K562 (cell line): ENCODE data around the gene FZD4. TPM values are rescaled to one million over a fixed set of nuclear protein-coding genes. Genes with fewer than 3 reads are reported as not detected.

ENCODE experiments used
- ARNT ChIP-seq, 2 experiments: fragments of 450-650 bp; IDR thresholded peaks; 2 replicates each; pipeline ENCODE4 v1.6.1; 2016; ENCODE audit warnings: mild to moderate bottlenecking in 1 of 2
- DNMT1 ChIP-seq: fragments of 450-650 bp; IDR thresholded peaks from 2 replicates; pipeline ENCODE4 v1.6.1; 2016; ENCODE audit warnings: antibody characterized with exemption, mild to moderate bottlenecking
- ETV6 ChIP-seq, 3 experiments: fragments of 150-350 bp in 1 of 3; sonication (generic) in 1 of 3; formaldehyde crosslinking in 1 of 3; IDR thresholded peaks; 2 replicates each; pipeline versions ENCODE4 v1.6.1 to v1.8.0; 2014 to 2022; ENCODE audit warnings: borderline replicate concordance in 2 of 3, low read depth in 2 of 3, antibody characterized with exemption in 1 of 3, low read length in 1 of 3, mild to moderate bottlenecking in 1 of 3, missing genetic modification reagents in 1 of 3
- SMC3 ChIP-seq: conservative IDR thresholded peaks from 2 replicates; pipeline ENCODE4 v1.6.1; 2011; ENCODE audit warnings: low read depth, low read length, improper control_type of control experiment; ENCODE audit not compliant: insufficient read depth
- polyA plus RNA-seq, 8 experiments: library from polyadenylated mRNA; depleted of rRNA in 4 of 8; stranded (reverse) in 5 of 8; unstranded in 3 of 8; fragments of >200 nt; fragmentation: Nextera tagmentation in 2 of 8; fragmentation: Illumina TruSeq in 1 of 8; extraction: Ambion mirVana in 2 of 8; extraction: Trizol in 1 of 8; gene quantifications; 2 replicates each; pipeline versions ENCODE4 v1.2.1 to v1.2.3, GENCODE V29; 2011 to 2014; ENCODE audit warnings: inconsistent platforms in 1 of 8, missing spikeins in 1 of 8
- total RNA-seq, 7 experiments: library from RNA; depleted of rRNA in 6 of 7; stranded (reverse); fragments of >200 nt in 6 of 7; fragmentation: Illumina TruSeq in 2 of 7; extraction: Trizol in 2 of 7; gene quantifications; 2 replicates each; pipeline versions ENCODE4 v1.2.1 to v1.2.3, GENCODE V29; 2011 to 2021; ENCODE audit warnings: low replicate concordance in 1 of 7
- TF ChIP-seq, protein P1 (sequence below): fragments of 450-650 bp; conservative IDR thresholded peaks from 2 replicates; pipeline ENCODE4 v1.6.1; 2016; ENCODE audit warnings: missing genetic modification characterization, low read depth, mild to moderate bottlenecking, missing compliant biosample characterization, moderate library complexity
- TF ChIP-seq, protein P2 (sequence below), 2 experiments: IDR thresholded peaks in 1 of 2; conservative IDR thresholded peaks in 1 of 2; 2 replicates each; pipeline ENCODE4 v1.6.1; 2016; ENCODE audit warnings: low read depth in 2 of 2, mild to moderate bottlenecking in 1 of 2, missing compliant biosample characterization in 1 of 2, missing genetic modification characterization in 1 of 2, moderate library complexity in 1 of 2
- TF ChIP-seq, protein P3 (sequence below): fragments of 450-650 bp; formaldehyde crosslinking; IDR thresholded peaks from 2 replicates; pipeline ENCODE4 v1.4.0; 2020; ENCODE audit warnings: mild to moderate bottlenecking, moderate library complexity
- TF ChIP-seq, protein P4 (sequence below), 2 experiments: fragments of 450-650 bp; formaldehyde crosslinking in 1 of 2; IDR thresholded peaks; 2 replicates each; pipeline versions ENCODE4 v1.4.0 to v1.6.1; 2014 to 2020; ENCODE audit warnings: mild to moderate bottlenecking in 2 of 2, borderline replicate concordance in 1 of 2, low read depth in 1 of 2

FZD4 gene
- total and polyA plus RNA-seq, 9 of the 15 experiments (the other 6 are each of a cell fraction or from before 2014, with no cell fraction given): 1.2 to 7.9 (median 5.8) TPM

DNA sequence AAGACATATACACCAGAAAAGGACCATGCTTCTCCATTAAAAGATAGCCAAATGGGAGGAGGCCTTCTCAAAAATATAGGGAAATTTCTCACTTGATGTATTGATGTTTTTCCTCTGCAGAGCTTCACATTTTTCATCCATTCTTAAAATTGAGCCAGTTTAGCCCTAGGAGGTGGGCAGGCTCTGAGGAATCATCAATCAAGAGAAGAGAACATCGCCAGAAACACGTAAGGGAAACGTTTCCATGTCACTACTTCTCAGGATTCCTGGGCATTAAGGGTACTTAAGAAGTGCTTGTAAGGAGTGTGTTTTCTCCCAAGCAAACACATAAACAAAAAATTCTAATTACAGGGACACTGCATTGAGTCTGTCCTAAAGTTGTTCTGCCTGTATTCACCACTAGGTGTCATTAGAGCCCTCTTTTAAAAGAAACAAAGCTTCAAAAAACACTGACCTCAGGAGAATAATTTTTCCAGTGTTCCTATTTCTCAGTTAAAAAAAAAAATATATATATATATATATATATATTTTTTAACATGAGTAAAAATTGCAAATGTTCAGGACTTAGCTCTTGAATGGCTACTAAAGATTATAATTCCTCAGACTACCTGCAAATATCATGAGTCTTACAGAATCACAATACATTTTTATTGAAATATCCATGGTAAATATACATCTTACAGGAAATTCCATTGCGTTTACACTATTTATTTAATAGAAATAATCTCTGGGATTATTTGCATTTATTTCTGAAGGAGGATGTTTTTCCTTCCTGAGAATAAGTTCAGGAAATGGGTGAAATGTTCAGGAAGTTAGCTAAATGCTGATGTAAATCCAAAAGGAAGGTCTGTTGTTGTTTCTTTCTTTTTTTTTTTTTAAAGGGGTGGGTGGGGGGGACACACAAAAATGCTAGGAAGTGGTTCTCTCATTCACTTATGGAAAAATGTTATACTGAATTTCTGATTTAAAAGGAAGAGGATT lies 16.0 kb downstream of the FZD4 start (continued):
- peak; percentile 55 for TF ChIP-seq SMC3
- TF ChIP-seq, protein P1, sequence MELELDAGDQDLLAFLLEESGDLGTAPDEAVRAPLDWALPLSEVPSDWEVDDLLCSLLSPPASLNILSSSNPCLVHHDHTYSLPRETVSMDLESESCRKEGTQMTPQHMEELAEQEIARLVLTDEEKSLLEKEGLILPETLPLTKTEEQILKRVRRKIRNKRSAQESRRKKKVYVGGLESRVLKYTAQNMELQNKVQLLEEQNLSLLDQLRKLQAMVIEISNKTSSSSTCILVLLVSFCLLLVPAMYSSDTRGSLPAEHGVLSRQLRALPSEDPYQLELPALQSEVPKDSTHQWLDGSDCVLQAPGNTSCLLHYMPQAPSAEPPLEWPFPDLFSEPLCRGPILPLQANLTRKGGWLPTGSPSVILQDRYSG (tag): no peak
- TF ChIP-seq ARNT (IDR thresholded peaks at IDR 0.05): 0 out of 4 replicates have a peak, but pooled peaks of 1 of the 2 experiments have one; percentile 29
- TF ChIP-seq, protein P2, sequence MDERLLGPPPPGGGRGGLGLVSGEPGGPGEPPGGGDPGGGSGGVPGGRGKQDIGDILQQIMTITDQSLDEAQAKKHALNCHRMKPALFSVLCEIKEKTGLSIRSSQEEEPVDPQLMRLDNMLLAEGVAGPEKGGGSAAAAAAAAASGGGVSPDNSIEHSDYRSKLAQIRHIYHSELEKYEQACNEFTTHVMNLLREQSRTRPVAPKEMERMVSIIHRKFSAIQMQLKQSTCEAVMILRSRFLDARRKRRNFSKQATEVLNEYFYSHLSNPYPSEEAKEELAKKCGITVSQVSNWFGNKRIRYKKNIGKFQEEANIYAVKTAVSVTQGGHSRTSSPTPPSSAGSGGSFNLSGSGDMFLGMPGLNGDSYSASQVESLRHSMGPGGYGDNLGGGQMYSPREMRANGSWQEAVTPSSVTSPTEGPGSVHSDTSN (CRISPR knock-in tag; IDR thresholded peaks at IDR 0.05; ENCODE audit: low read depth): no peak
- TF ChIP-seq, protein P2 (tag; conservative IDR thresholded peaks at IDR 0.05; ENCODE audit: low read depth): 0 out of 2 replicates have a peak, but pooled peaks have one; percentile 8
- TF ChIP-seq, protein P3, sequence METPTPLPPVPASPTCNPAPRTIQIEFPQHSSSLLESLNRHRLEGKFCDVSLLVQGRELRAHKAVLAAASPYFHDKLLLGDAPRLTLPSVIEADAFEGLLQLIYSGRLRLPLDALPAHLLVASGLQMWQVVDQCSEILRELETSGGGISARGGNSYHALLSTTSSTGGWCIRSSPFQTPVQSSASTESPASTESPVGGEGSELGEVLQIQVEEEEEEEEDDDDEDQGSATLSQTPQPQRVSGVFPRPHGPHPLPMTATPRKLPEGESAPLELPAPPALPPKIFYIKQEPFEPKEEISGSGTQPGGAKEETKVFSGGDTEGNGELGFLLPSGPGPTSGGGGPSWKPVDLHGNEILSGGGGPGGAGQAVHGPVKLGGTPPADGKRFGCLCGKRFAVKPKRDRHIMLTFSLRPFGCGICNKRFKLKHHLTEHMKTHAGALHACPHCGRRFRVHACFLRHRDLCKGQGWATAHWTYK: 0 out of 2 replicates have a peak, but pooled peaks have one; percentile 47
- TF ChIP-seq, protein P4, sequence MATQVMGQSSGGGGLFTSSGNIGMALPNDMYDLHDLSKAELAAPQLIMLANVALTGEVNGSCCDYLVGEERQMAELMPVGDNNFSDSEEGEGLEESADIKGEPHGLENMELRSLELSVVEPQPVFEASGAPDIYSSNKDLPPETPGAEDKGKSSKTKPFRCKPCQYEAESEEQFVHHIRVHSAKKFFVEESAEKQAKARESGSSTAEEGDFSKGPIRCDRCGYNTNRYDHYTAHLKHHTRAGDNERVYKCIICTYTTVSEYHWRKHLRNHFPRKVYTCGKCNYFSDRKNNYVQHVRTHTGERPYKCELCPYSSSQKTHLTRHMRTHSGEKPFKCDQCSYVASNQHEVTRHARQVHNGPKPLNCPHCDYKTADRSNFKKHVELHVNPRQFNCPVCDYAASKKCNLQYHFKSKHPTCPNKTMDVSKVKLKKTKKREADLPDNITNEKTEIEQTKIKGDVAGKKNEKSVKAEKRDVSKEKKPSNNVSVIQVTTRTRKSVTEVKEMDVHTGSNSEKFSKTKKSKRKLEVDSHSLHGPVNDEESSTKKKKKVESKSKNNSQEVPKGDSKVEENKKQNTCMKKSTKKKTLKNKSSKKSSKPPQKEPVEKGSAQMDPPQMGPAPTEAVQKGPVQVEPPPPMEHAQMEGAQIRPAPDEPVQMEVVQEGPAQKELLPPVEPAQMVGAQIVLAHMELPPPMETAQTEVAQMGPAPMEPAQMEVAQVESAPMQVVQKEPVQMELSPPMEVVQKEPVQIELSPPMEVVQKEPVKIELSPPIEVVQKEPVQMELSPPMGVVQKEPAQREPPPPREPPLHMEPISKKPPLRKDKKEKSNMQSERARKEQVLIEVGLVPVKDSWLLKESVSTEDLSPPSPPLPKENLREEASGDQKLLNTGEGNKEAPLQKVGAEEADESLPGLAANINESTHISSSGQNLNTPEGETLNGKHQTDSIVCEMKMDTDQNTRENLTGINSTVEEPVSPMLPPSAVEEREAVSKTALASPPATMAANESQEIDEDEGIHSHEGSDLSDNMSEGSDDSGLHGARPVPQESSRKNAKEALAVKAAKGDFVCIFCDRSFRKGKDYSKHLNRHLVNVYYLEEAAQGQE (IDR thresholded peaks at IDR 0.05; ENCODE audit: borderline replicate concordance): peak; percentile 52; the same call in 1 of the 2 replicates
- TF ChIP-seq, protein P4 (CRISPR knock-in tag; IDR thresholded peaks at IDR 0.05; ENCODE audit: low read depth): no peak
- TF ChIP-seq DNMT1: no peak
- TF ChIP-seq ETV6 (IDR thresholded peaks at IDR 0.05; ENCODE audit: borderline replicate concordance in 1 of 2, low read depth in 2 of 2, low read length in 1 of 2): no peak
- no peak for TF ChIP-seq ETV6 (CRISPR knock-in tag; IDR thresholded peaks at IDR 0.05; ENCODE audit: borderline replicate concordance)
